GM04504 (cell line): ENCODE measurements around the gene TECR.
"Not testable (repeated sequence)": the region's sequence is repeated elsewhere in the genome, so short reads cannot be mapped to it uniquely, and the experiment has no call there.

Source experiments
- DNase-seq: peaks from one replicate; pipeline ENCODE4 v3.0.0-alpha.2; 2012; ENCODE audit warnings: low read depth

TECR gene

GRCh38 chr19:14529254-14530004, at the start of gene TECR:
Gene TECR, plus strand, starts transcription at chr19:14529594. Its CDS starts 103 bp downstream, at chr19:14529697.
- peak; percentile 100 for DNase-seq

- DNase-seq: no peak
Observed at GRCh38 chr19:14479975-14480699, 49.3 kb upstream of the TECR start.

- no peak for DNase-seq
Observed at GRCh38 chr19:14480700-14481079, 48.7 kb upstream of the TECR start.

GRCh38 chr19:14482172-14482941, 47.0 kb upstream of the TECR start:
- DNase-seq: no peak

GRCh38 chr19:14487370-14488125, 41.8 kb upstream of the TECR start:
- DNase-seq: no peak

GRCh38 chr19:14492756-14493337, 36.5 kb upstream of the TECR start:
- no peak for DNase-seq

GRCh38 chr19:14494411-14494810, 35.0 kb upstream of the TECR start:
- DNase-seq: no peak

GRCh38 chr19:14494910-14495671, 34.3 kb upstream of the TECR start:
- DNase-seq: no peak

GRCh38 chr19:14495672-14496028, 33.7 kb upstream of the TECR start:
- DNase-seq: no peak

GRCh38 chr19:14496029-14496833, 33.2 kb upstream of the TECR start, which contains the start of gene GIPC1:
Gene GIPC1, minus strand, starts transcription at chr19:14496127. Its CDS starts 13,151 bp downstream, at chr19:14482976.
- DNase-seq: peak; percentile 98

GRCh38 chr19:14496834-14497227, 32.6 kb upstream of the TECR start:
- DNase-seq: no peak

GRCh38 chr19:14497228-14497921, 32.0 kb upstream of the TECR start:
- no peak for DNase-seq

- DNase-seq: peak; percentile 23
Observed at GRCh38 chr19:14502334-14503092, 26.9 kb upstream of the TECR start.

- DNase-seq: no peak
Observed at GRCh38 chr19:14503285-14503684, 26.1 kb upstream of the TECR start.

- DNase-seq: not testable (repeated sequence)
Observed at GRCh38 chr19:14504575-14504974, 24.8 kb upstream of the TECR start.

GRCh38 chr19:14505488-14506239, 23.7 kb upstream of the TECR start:
- peak; percentile 71 for DNase-seq

- DNase-seq: no peak
Observed at GRCh38 chr19:14507704-14508542, 21.5 kb upstream of the TECR start.
